ENCODE data around the gene MYPOP.

The MYPOP gene

DNA sequence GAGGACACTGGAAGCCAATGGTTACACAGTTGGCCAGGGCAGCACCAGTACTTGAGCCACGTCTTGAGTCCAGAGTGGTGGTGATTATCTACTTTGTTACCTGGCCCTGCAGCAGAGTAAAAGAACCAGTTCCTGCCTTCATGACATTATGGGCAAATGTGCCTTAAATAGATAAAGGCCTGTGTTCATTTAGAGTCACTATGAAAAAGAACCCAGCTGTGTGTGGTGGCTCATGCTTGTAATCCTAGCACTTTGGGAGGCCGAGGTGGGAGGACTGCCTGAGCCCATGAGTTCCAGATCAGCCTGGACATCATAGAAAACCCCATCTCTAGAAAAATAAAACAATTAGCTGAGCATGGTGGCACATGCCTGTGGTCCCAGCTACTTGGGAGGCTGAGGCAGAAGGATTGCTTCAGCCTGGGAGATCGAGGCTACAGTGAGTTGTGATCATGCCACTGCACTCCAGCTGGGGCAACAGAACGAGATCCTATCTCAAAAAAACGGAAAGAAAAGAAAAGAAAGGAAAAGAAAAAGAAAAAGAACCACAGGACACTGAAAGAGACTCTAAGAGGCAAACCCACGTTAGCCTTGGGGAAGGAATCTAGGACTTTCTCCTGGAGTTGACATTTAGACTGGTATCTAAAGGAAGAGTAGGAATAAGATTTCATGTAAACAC is 13.1 kb downstream of the MYPOP start:
- DNase-seq (ENCODE audit: low read depth) = no peak
- H3K4me3 ChIP-seq (ENCODE audit: control insufficient read depth, low read depth, low read length) = no peak overlapping the region
- TF ChIP-seq, protein P1, sequence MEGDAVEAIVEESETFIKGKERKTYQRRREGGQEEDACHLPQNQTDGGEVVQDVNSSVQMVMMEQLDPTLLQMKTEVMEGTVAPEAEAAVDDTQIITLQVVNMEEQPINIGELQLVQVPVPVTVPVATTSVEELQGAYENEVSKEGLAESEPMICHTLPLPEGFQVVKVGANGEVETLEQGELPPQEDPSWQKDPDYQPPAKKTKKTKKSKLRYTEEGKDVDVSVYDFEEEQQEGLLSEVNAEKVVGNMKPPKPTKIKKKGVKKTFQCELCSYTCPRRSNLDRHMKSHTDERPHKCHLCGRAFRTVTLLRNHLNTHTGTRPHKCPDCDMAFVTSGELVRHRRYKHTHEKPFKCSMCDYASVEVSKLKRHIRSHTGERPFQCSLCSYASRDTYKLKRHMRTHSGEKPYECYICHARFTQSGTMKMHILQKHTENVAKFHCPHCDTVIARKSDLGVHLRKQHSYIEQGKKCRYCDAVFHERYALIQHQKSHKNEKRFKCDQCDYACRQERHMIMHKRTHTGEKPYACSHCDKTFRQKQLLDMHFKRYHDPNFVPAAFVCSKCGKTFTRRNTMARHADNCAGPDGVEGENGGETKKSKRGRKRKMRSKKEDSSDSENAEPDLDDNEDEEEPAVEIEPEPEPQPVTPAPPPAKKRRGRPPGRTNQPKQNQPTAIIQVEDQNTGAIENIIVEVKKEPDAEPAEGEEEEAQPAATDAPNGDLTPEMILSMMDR (conservative IDR thresholded peaks at IDR 0.05; ENCODE audit: control insufficient read depth, insufficient read depth, low read depth, low read length) = no peak

DNA sequence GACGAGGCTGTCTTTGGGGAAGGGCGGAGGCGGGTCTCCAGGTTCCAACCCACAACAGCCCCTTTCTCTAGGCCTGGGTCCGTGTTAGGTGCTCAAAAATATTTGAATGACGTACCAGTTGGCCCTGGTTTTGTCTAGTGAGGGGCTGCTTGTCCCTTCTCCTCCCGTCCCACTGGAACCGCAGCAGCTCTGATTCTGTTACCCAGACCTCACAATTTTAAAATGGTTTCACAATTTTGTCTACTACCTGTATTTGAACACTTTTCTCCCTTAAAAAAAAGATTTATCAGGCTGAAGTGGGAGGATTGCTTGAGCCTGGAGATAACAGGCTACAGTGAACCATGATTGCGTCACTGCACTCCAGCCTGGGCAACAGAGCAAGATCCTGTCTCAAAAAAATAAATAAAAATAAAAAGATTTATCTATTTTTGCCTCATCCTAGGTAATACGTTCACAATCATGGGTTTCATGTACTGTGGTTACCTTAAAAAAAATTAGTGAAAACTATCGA is 15.2 kb downstream of the MYPOP start:
- H3K4me3 ChIP-seq (ENCODE audit: control insufficient read depth, low read depth, low read length) = peak overlapping the region; percentile 69
- DNase-seq (ENCODE audit: low read depth) = peak; percentile 21
- TF ChIP-seq, protein P1 (conservative IDR thresholded peaks at IDR 0.05; ENCODE audit: control insufficient read depth, insufficient read depth, low read depth, low read length) = no peak

GRCh38 chr19:45886427-45887199 is 15.8 kb downstream of the MYPOP start:
- peak; percentile 91 for DNase-seq (ENCODE audit: low read depth)
- TF ChIP-seq, protein P1 (conservative IDR thresholded peaks at IDR 0.05; ENCODE audit: control insufficient read depth, insufficient read depth, low read depth, low read length) = no peak
- peak overlapping the region; percentile 69 for H3K4me3 ChIP-seq (ENCODE audit: control insufficient read depth, low read depth, low read length)

DNA sequence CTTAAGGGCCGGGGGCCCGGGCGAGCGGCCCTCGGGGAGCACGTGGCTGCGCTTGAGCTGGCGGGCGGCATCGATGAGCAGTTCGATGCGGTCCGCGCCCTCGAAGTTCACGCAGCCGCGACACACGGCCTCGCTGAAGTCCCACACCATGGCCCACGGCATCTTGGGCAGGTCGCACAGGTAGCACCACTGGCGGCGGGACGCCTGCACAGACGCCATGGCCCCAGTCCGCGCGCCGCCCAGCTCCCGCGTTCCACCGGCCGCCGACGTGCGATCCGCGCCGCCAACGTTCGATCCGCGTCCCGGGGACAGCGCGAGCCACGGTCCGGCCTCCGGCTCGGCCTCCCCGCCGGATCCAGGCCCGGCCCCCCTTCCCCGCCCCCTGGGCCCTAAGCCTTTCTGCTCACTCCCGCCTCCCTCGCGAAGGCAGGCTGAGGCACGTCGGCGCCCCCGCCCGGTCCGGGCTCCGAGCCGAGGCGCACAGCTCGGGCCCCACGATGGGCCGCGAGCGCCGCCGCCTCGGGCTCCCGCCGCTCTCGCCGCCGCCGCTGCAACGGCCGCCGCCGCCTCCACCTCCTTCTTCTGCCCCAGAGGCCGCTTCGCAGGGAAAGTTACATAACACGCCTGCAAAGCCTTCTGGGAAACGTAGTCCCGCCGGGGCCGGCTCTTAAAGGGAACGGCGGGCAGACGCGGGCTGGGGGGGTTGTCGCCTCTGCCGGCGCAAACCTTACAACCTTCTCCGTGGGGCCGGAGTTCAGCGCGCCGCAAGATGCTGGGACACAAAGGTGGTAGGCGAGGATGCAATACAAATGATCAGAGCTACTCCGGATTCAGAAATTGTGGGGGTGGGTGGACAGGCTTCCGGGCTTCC is 16.6 kb downstream of the MYPOP start, which contains the start of gene IRF2BP1:
TSS of gene IRF2BP1 (minus strand) at position 586 of the 871 bp plus-strand sequence. CDS start at position 219, 367 bp downstream.
- TF ChIP-seq, protein P1 (conservative IDR thresholded peaks at IDR 0.05; ENCODE audit: control insufficient read depth, insufficient read depth, low read depth, low read length) = no peak
- peak within 1 kb of the TSS; percentile 69 for H3K4me3 ChIP-seq (ENCODE audit: control insufficient read depth, low read depth, low read length)
- peak; percentile 88 for DNase-seq (ENCODE audit: low read depth)

DNA sequence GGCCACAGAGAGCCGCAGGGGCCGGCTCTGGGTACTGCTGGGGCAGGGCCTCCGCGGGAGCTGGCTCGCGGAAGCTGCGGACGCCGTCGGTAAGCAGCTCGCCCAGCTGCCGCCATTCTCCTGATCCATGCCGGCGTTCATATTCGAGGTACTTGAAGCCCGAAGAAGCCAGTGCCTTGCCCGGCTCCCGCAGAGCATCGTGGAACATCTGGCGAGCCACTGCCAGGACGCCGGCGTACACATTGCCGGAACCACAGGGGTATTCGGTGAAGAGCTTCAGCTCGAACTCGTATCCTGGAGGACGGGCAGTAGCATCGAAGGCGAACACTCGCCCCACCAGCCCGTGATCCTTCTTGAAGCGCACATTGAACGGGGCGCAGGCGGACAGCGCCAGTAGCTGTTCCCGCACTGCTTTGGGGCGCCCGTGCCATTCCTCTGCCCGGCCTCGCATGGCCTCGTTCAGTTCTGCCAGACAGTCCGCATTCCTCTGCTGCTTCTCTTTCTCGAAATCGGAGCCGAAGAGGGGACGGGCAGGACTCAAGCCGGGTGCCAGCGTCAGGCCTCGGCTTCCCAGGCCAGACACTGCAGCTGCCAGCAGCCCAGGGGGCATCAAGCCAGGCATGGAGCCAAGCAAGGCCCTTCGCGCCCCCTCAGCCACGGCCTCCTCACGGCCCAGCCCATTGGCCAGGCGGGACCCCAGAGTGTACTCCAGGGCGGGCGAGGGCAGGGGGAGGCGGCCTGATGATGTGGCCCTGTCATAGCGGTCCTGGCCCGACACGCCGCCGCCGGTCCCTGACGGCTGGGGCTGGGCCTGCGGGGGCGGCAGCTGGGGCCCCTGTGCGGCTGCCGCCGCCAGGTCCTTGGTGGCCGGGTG is 17.5 kb downstream of the MYPOP start:
- H3K4me3 ChIP-seq (ENCODE audit: control insufficient read depth, low read depth, low read length) = peak overlapping the region; percentile 69
- TF ChIP-seq, protein P1 (conservative IDR thresholded peaks at IDR 0.05; ENCODE audit: control insufficient read depth, insufficient read depth, low read depth, low read length) = no peak
- DNase-seq (ENCODE audit: low read depth) = no peak

Measured in fibroblast of mammary gland (primary cell).